Subcutaneous adipose tissue (tissue), 4 donors: ENCODE measurements around the gene ARID3B. TPM values are rescaled to one million over a fixed set of nuclear protein-coding genes. Genes with fewer than 3 reads are reported as not detected.

Source experiments
- CTCF ChIP-seq: fragments of 450-650 bp; IDR thresholded peaks from one replicate; pipeline ENCODE4 v1.5.1; 2016; ENCODE audit warnings: low read depth, mild to moderate bottlenecking, control low read depth, antibody characterized with exemption, moderate library complexity
- total RNA-seq, 4 donors: library from RNA; depleted of rRNA; stranded (reverse); fragments of >200 nt; gene quantifications; one replicate each; pipeline ENCODE4 v1.1.0, GENCODE V29; 2016

The ARID3B gene
- total RNA-seq, 4 donors from 2014 or later = 3.7 to 13.6 (median 8.0) TPM

- TF ChIP-seq CTCF = no peak
Observed at GRCh38 chr15:74523982-74524381, 17.0 kb upstream of the ARID3B start.

- no peak for TF ChIP-seq CTCF
Observed at GRCh38 chr15:74525309-74525708, 15.7 kb upstream of the ARID3B start.

GRCh38 chr15:74525945-74526344 is 15.1 kb upstream of the ARID3B start:
- no peak for TF ChIP-seq CTCF

GRCh38 chr15:74528876-74529275 is 12.1 kb upstream of the ARID3B start:
- no peak for TF ChIP-seq CTCF

- TF ChIP-seq CTCF = no peak
Observed at GRCh38 chr15:74529921-74530320, 11.1 kb upstream of the ARID3B start.

- TF ChIP-seq CTCF = no peak
Observed at GRCh38 chr15:74530771-74531143, 10.3 kb upstream of the ARID3B start.

GRCh38 chr15:74531144-74531811 is 9.7 kb upstream of the ARID3B start:
- no peak for TF ChIP-seq CTCF
